Measurements from ENCODE around the gene USP31. TPM values are rescaled to one million over a fixed set of nuclear protein-coding genes. Genes with fewer than 3 reads are reported as not detected.

USP31 gene
- total and polyA plus RNA-seq, 7 experiments from 2014 or later, result 0.20 to 6.0 (median 3.6) TPM

GRCh38 chr16:23121024-23121423 is 28.2 kb downstream of the USP31 start:
- H3K27me3 Mint-ChIP-seq, result no peaks in the 10 kb centered on the region
- no peak for ATAC-seq
- POLR2A ChIA-PET, result no interaction called here

GRCh38 chr16:23120562-23120961 is 28.7 kb downstream of the USP31 start:
- H3K9me3 Mint-ChIP-seq, result peaks cover 0 to 1% (median 0%) of the 10 kb centered on the region in 11 donors
- Histone ChIP-seq H3K27me3 (ENCODE audit: control insufficient read depth in 2 of 2, insufficient read depth in 2 of 2, low read length in 2 of 2) (no peaks in the 10 kb centered on the region), H3K4me1 (ENCODE audit: control insufficient read depth in 2 of 2, insufficient read depth in 2 of 2, low read length in 2 of 2) (no peaks in the 10 kb centered on the region), H3K9me3 (ENCODE audit: control insufficient read depth in 2 of 3, low read length in 3 of 3) (no peaks in the 10 kb centered on the region), H3K36me3 (ENCODE audit: control insufficient read depth in 2 of 3, insufficient read depth in 3 of 3, low read length in 3 of 3) (no peaks in the 10 kb centered on the region), H3K4me3 (ENCODE audit: low read length) (no peak overlapping the region), H3K27ac (ENCODE audit: low read depth, low read length) (no peak overlapping the region)
- H3K4me3 Mint-ChIP-seq, result no peak overlapping the region
- ChIA-PET CTCF (no interaction called here), POLR2A (no interaction called here)
- H3K4me1 Mint-ChIP-seq, result peaks cover 0 to 7% (median 0%) of the 10 kb centered on the region in 7 donors
- no peak overlapping the region for H3K27ac Mint-ChIP-seq
- intact Hi-C loops (cut with micrococcal nuclease), result no loop called here
- DNase-seq, result no peak
- H3K36me3 Mint-ChIP-seq, result peaks cover 0 to 4% (median 0%) of the 10 kb centered on the region in 5 donors
- ATAC-seq, result no peak
- no peaks in the 10 kb centered on the region for H3K27me3 Mint-ChIP-seq

More at GRCh38 chr16:23121024-23121423, 28.2 kb downstream of the USP31 start:
- no peaks in the 10 kb centered on the region for H3K9me3 ChIP-seq (ENCODE audit: control insufficient read depth in 2 of 3, low read length in 3 of 3)
- Mint-ChIP-seq H3K36me3 (peaks cover 0 to 4% (median 0%) of the 10 kb centered on the region in 5 donors), H3K4me3 (no peak overlapping the region), H3K9me3 (peaks cover 0 to 1% (median 0%) of the 10 kb centered on the region in 11 donors), H3K27ac (no peak overlapping the region), H3K4me1 (peaks cover 0 to 7% (median 0%) of the 10 kb centered on the region in 7 donors)
- intact Hi-C loops (cut with micrococcal nuclease), result no loop called here
- DNase-seq, result no peak
- no peak overlapping the region for H3K27ac ChIP-seq (ENCODE audit: low read depth, low read length)
- no peaks in the 10 kb centered on the region for H3K36me3 ChIP-seq (ENCODE audit: control insufficient read depth in 2 of 3, insufficient read depth in 3 of 3, low read length in 3 of 3)
- H3K4me3 ChIP-seq (ENCODE audit: low read length), result no peak overlapping the region
- CTCF ChIA-PET, result no interaction called here
- no peaks in the 10 kb centered on the region for H3K27me3 ChIP-seq (ENCODE audit: control insufficient read depth in 2 of 2, insufficient read depth in 2 of 2, low read length in 2 of 2)
- H3K4me1 ChIP-seq (ENCODE audit: control insufficient read depth in 2 of 2, insufficient read depth in 2 of 2, low read length in 2 of 2), result no peaks in the 10 kb centered on the region

GRCh38 chr16:23119570-23119969 is 29.7 kb downstream of the USP31 start:
- Mint-ChIP-seq H3K4me3 (no peak overlapping the region), H3K4me1 (peaks cover 0 to 7% (median 0%) of the 10 kb centered on the region in 7 donors), H3K36me3 (peaks cover 0 to 4% (median 0%) of the 10 kb centered on the region in 5 donors), H3K27me3 (no peaks in the 10 kb centered on the region), H3K27ac (no peak overlapping the region), H3K9me3 (no peaks in the 10 kb centered on the region)
- no peak for DNase-seq
- CTCF ChIA-PET, result no interaction called here
- intact Hi-C loops (cut with micrococcal nuclease), result no loop called here
- no peak for ATAC-seq
- H3K4me1 ChIP-seq (ENCODE audit: control insufficient read depth in 2 of 2, insufficient read depth in 2 of 2, low read length in 2 of 2), result no peaks in the 10 kb centered on the region
- H3K27me3 ChIP-seq (ENCODE audit: control insufficient read depth in 2 of 2, insufficient read depth in 2 of 2, low read length in 2 of 2), result no peaks in the 10 kb centered on the region
- no peak overlapping the region for H3K4me3 ChIP-seq (ENCODE audit: low read length)
- H3K9me3 ChIP-seq (ENCODE audit: control insufficient read depth in 2 of 3, low read length in 3 of 3), result no peaks in the 10 kb centered on the region
- H3K27ac ChIP-seq (ENCODE audit: low read depth, low read length), result no peak overlapping the region
- POLR2A ChIA-PET, result no interaction called here
- no peaks in the 10 kb centered on the region for H3K36me3 ChIP-seq (ENCODE audit: control insufficient read depth in 2 of 3, insufficient read depth in 3 of 3, low read length in 3 of 3)

GRCh38 chr16:23114131-23114904 is 34.9 kb downstream of the USP31 start:
- Histone ChIP-seq H3K4me1 (ENCODE audit: control insufficient read depth in 2 of 2, insufficient read depth in 2 of 2, low read length in 2 of 2) (no peaks in the 10 kb centered on the region), H3K36me3 (ENCODE audit: control insufficient read depth in 2 of 3, insufficient read depth in 3 of 3, low read length in 3 of 3) (no peaks in the 10 kb centered on the region), H3K9me3 (ENCODE audit: control insufficient read depth in 2 of 3, low read length in 3 of 3) (no peaks in the 10 kb centered on the region), H3K27me3 (ENCODE audit: control insufficient read depth in 2 of 2, insufficient read depth in 2 of 2, low read length in 2 of 2) (no peaks in the 10 kb centered on the region), H3K27ac (ENCODE audit: low read depth, low read length) (no peak overlapping the region), H3K4me3 (ENCODE audit: low read length) (no peak overlapping the region)
- Mint-ChIP-seq H3K27ac (no peak overlapping the region), H3K9me3 (no peaks in the 10 kb centered on the region), H3K4me3 (no peak overlapping the region), H3K36me3 (peaks cover 0 to 18% (median 6%) of the 10 kb centered on the region in 5 donors), H3K4me1 (peaks cover 0 to 1% (median 0%) of the 10 kb centered on the region in 7 donors), H3K27me3 (no peaks in the 10 kb centered on the region)
- ATAC-seq, result no peak
- POLR2A ChIA-PET, result no interaction called here
- CTCF ChIA-PET, result no interaction called here
- intact Hi-C loops (cut with micrococcal nuclease), result no loop called here
- DNase-seq, result no peak

- Histone ChIP-seq H3K27me3 (ENCODE audit: control insufficient read depth in 2 of 2, insufficient read depth in 2 of 2, low read length in 2 of 2) (no peaks in the 10 kb centered on the region), H3K4me1 (ENCODE audit: control insufficient read depth in 2 of 2, insufficient read depth in 2 of 2, low read length in 2 of 2) (no peaks in the 10 kb centered on the region), H3K36me3 (ENCODE audit: control insufficient read depth in 2 of 3, insufficient read depth in 3 of 3, low read length in 3 of 3) (no peaks in the 10 kb centered on the region), H3K4me3 (ENCODE audit: low read length) (no peak overlapping the region), H3K27ac (ENCODE audit: low read depth, low read length) (no peak overlapping the region), H3K9me3 (ENCODE audit: control insufficient read depth in 2 of 3, low read length in 3 of 3) (no peaks in the 10 kb centered on the region)
- CTCF ChIA-PET, result no interaction called here
- ATAC-seq (no peak), DNase-seq (no peak)
- Mint-ChIP-seq H3K4me1 (peaks cover 0 to 1% (median 0%) of the 10 kb centered on the region in 7 donors), H3K9me3 (no peaks in the 10 kb centered on the region), H3K4me3 (no peak overlapping the region), H3K36me3 (peaks cover 0 to 21% (median 14%) of the 10 kb centered on the region in 5 donors), H3K27ac (no peak overlapping the region), H3K27me3 (no peaks in the 10 kb centered on the region)
- intact Hi-C loops (cut with micrococcal nuclease), result no loop called here
- POLR2A ChIA-PET, result no interaction called here
Measured at GRCh38 chr16:23113185-23113584, 36.1 kb downstream of the USP31 start.

- DNase-seq (no peak), ATAC-seq (no peak)
- ChIA-PET POLR2A (no interaction called here), CTCF (no interaction called here)
- H3K9me3 ChIP-seq (ENCODE audit: control insufficient read depth in 2 of 3, low read length in 3 of 3), result no peaks in the 10 kb centered on the region
- H3K27me3 ChIP-seq (ENCODE audit: control insufficient read depth in 2 of 2, insufficient read depth in 2 of 2, low read length in 2 of 2), result no peaks in the 10 kb centered on the region
- intact Hi-C loops (cut with micrococcal nuclease), result no loop called here
- H3K27ac Mint-ChIP-seq, result no peak overlapping the region
- peaks cover 0 to 1% (median 0%) of the 10 kb centered on the region in 7 donors for H3K4me1 Mint-ChIP-seq
- no peaks in the 10 kb centered on the region for H3K27me3 Mint-ChIP-seq
- H3K36me3 Mint-ChIP-seq, result peaks cover 0 to 43% (median 20%) of the 10 kb centered on the region in 5 donors
- H3K4me3 Mint-ChIP-seq, result no peak overlapping the region
- H3K4me3 ChIP-seq (ENCODE audit: low read length), result no peak overlapping the region
- H3K36me3 ChIP-seq (ENCODE audit: control insufficient read depth in 2 of 3, insufficient read depth in 3 of 3, low read length in 3 of 3), result peaks cover 0 to 3% (median 0%) of the 10 kb centered on the region in 3 experiments
- H3K27ac ChIP-seq (ENCODE audit: low read depth, low read length), result no peak overlapping the region
- no peaks in the 10 kb centered on the region for H3K9me3 Mint-ChIP-seq
- no peaks in the 10 kb centered on the region for H3K4me1 ChIP-seq (ENCODE audit: control insufficient read depth in 2 of 2, insufficient read depth in 2 of 2, low read length in 2 of 2)
Measured at GRCh38 chr16:23110257-23110899, 38.9 kb downstream of the USP31 start.

All from naive thymus-derived CD4-positive, alpha-beta T cell (primary cell).